ENCODE data around the gene LNX1.

DNA sequence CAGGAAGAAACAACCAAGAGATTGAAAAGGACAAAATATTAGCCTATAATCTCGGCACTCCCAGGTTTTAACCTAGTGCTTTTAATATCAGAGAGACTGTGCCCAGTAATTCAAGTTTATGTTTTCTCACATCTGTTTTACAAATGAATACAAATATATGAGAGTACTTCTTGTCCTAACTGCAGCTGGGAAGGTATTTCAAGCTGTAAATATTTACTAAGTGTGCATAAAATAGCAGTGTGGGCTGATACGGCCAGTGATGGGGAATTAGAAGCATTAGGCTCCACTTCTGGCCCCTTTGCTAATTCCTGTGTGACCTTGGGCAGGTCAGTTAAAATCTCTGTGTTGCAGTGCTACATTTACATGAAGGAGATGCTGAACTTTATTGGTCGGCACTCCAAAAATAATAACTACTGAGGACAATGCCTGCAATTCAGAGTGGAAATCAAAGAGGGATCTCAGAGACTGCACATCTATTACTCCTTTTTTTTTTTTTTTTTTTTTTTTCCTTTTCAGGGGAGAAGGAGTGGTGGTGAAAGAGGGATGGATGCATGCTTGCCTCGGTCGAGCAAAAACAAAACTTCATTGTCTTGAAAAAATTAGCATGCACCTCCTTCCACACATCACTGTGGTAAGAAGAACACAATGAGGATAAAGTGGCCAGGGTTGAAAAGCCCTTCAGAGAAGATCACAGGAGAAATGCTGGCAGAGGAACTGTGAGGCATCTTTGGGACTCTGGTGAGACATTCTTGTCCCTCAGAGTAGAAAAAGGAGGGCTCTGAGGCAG is 44.6 kb upstream of the LNX1 start:
- TF ChIP-seq POLR2A (IDR thresholded peaks at IDR 0.05; ENCODE audit: control extremely low read depth in 1 of 2, low read depth in 2 of 2, low read length in 2 of 2) (no peak), CREB1 (IDR thresholded peaks at IDR 0.05) (no peak)
- TF ChIP-seq, protein P1, sequence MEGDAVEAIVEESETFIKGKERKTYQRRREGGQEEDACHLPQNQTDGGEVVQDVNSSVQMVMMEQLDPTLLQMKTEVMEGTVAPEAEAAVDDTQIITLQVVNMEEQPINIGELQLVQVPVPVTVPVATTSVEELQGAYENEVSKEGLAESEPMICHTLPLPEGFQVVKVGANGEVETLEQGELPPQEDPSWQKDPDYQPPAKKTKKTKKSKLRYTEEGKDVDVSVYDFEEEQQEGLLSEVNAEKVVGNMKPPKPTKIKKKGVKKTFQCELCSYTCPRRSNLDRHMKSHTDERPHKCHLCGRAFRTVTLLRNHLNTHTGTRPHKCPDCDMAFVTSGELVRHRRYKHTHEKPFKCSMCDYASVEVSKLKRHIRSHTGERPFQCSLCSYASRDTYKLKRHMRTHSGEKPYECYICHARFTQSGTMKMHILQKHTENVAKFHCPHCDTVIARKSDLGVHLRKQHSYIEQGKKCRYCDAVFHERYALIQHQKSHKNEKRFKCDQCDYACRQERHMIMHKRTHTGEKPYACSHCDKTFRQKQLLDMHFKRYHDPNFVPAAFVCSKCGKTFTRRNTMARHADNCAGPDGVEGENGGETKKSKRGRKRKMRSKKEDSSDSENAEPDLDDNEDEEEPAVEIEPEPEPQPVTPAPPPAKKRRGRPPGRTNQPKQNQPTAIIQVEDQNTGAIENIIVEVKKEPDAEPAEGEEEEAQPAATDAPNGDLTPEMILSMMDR (IDR thresholded peaks at IDR 0.05; ENCODE audit: control extremely low read depth in 1 of 3, insufficient read depth in 1 of 3, low read depth in 1 of 3, low read length in 3 of 3) = no peak

Data from H1 (cell line).